ENCODE measurements around the gene SMOC2.

GRCh38 chr6:168678077-168678476, 237.1 kb downstream of the SMOC2 start:
- no peak for TF ChIP-seq EZH2 (IDR thresholded peaks at IDR 0.05)
- no peak for TF ChIP-seq POLR2AphosphoS5 (IDR thresholded peaks at IDR 0.05; ENCODE audit: borderline replicate concordance, low read depth, low read length)
